ENCODE data around the gene NEK2.

NEK2 gene

DNA sequence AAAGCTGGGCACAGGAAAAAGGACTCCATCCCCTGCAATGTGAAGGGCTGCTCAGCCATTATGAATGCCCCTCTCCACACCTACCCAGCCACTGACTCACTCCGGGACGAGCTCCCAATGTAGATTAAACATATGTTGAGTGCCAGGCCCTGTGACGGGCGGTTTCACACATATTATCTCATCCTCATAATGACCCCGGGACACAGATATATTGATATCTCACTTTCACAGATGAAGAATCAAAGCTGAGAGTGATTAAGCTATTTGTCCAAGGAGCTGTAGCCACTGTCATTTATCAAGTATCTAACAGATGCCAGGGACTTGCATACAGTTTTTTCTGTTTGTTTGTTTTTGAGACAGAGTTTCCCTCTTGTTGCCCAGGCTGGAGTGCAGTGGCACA is 61.5 kb downstream of the NEK2 start:
- Histone ChIP-seq H3K79me2 (ENCODE audit: insufficient read depth, low read length) (no peaks in the 10 kb centered on the region), H3K9me3 (ENCODE audit: insufficient read depth, low read depth, low read length) (no peaks in the 10 kb centered on the region), H3K4me3 (ENCODE audit: low read length, poor library complexity, severe bottlenecking) (no peak overlapping the region), H3K36me3 (ENCODE audit: insufficient read depth, low read length) (no peaks in the 10 kb centered on the region), H3K27me3 (ENCODE audit: insufficient read depth, low read length, poor library complexity, severe bottlenecking) (no peaks in the 10 kb centered on the region), H2AFZ (ENCODE audit: low read length) (no peak overlapping the region), H3F3A (ENCODE audit: low read depth) (no peaks in the 10 kb centered on the region), H3K9me2 (replicated peaks; ENCODE audit: low read depth, low read length) (no peaks in the 10 kb centered on the region), H4K20me1 (ENCODE audit: insufficient read depth, low read length, poor library complexity, severe bottlenecking) (no peaks in the 10 kb centered on the region), H3K4me1 (ENCODE audit: insufficient read depth, low read length, poor library complexity, severe bottlenecking) (peaks cover 32% of the 10 kb centered on the region), H3K4me2 (ENCODE audit: low read depth, low read length, poor library complexity, severe bottlenecking) (peak overlapping the region; percentile 41), H3K9ac (ENCODE audit: low read depth, low read length, poor library complexity, severe bottlenecking) (no peak overlapping the region)
- no peak for TF ChIP-seq EZH2phosphoT487 (IDR thresholded peaks at IDR 0.05; ENCODE audit: borderline replicate concordance)
- TF ChIP-seq, protein P1, sequence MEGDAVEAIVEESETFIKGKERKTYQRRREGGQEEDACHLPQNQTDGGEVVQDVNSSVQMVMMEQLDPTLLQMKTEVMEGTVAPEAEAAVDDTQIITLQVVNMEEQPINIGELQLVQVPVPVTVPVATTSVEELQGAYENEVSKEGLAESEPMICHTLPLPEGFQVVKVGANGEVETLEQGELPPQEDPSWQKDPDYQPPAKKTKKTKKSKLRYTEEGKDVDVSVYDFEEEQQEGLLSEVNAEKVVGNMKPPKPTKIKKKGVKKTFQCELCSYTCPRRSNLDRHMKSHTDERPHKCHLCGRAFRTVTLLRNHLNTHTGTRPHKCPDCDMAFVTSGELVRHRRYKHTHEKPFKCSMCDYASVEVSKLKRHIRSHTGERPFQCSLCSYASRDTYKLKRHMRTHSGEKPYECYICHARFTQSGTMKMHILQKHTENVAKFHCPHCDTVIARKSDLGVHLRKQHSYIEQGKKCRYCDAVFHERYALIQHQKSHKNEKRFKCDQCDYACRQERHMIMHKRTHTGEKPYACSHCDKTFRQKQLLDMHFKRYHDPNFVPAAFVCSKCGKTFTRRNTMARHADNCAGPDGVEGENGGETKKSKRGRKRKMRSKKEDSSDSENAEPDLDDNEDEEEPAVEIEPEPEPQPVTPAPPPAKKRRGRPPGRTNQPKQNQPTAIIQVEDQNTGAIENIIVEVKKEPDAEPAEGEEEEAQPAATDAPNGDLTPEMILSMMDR (conservative IDR thresholded peaks at IDR 0.05; ENCODE audit: low read length), result no peak

DNA sequence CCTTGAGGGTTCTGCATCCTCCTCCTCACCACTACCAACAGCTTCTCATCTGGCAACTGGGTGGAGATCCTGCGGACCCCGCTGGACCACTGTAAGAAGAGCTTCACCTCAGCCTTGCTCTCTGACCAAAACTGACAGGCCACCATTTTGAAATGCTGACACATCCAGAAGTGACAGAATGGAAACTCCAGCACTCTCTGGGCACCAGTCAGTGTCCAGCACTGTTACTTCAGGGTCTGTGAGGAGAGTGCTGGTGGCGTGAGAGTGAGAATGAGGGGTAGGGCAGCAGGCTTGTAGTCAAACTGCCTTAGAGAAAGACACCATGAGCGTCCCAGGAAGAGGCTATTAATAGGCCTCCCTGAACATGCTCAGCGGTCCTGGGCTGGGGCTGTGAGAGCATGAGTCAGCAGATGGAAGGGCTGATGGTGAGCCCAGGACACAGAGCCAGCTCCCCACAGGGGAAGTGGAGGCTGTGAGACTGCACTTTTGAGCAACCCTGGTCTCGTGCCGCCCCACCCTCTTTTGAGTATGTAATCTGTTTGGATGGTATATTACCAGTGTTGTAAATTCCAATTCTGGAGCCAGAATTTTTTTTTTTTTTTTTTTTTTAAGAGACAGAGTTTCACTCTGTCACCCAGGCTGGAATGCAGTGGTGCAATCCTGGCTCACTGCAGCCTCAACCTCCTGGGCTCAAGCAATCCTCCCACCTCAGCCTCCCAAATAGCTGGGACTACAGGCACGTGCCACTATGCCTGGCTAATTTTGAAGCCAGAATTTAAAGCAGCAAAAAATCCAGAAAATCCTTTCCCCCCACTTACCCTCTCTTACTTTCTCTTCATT is 62.1 kb downstream of the NEK2 start:
- peak overlapping the region; percentile 59 for H2AFZ ChIP-seq (ENCODE audit: low read length)
- TF ChIP-seq EZH2phosphoT487 (IDR thresholded peaks at IDR 0.05; ENCODE audit: borderline replicate concordance), result no peak
- TF ChIP-seq, protein P1 (conservative IDR thresholded peaks at IDR 0.05; ENCODE audit: low read length), result no peak
- H3K9ac ChIP-seq (ENCODE audit: low read depth, low read length, poor library complexity, severe bottlenecking), result peak overlapping the region; percentile 17
- no peaks in the 10 kb centered on the region for H3K79me2 ChIP-seq (ENCODE audit: insufficient read depth, low read length)
- H3K27me3 ChIP-seq (ENCODE audit: insufficient read depth, low read length, poor library complexity, severe bottlenecking), result no peaks in the 10 kb centered on the region
- no peaks in the 10 kb centered on the region for H4K20me1 ChIP-seq (ENCODE audit: insufficient read depth, low read length, poor library complexity, severe bottlenecking)
- H3F3A ChIP-seq (ENCODE audit: low read depth), result no peaks in the 10 kb centered on the region
- H3K9me2 ChIP-seq (replicated peaks; ENCODE audit: low read depth, low read length), result no peaks in the 10 kb centered on the region
- peaks cover 32% of the 10 kb centered on the region for H3K4me1 ChIP-seq (ENCODE audit: insufficient read depth, low read length, poor library complexity, severe bottlenecking)
- H3K4me2 ChIP-seq (ENCODE audit: low read depth, low read length, poor library complexity, severe bottlenecking), result peak overlapping the region; percentile 41
- no peaks in the 10 kb centered on the region for H3K9me3 ChIP-seq (ENCODE audit: insufficient read depth, low read depth, low read length)
- H3K4me3 ChIP-seq (ENCODE audit: low read length, poor library complexity, severe bottlenecking), result no peak overlapping the region
- no peaks in the 10 kb centered on the region for H3K36me3 ChIP-seq (ENCODE audit: insufficient read depth, low read length)

DNA sequence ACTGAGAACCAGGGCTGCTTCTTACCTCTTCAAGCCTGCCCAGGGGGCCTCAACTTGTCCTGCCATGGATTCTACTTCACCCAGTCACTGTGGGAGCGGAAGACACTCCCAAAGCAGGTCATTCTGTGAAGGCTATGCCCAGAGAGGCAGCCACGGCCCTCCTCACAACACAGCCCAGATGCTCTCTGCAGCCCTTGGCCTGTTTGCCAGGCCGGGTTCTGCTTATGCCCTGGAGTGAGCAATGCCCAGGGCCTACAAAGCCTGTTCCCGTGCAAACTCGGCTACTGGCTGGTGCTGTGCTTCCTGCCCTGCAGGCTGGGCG is 62.7 kb downstream of the NEK2 start:
- TF ChIP-seq, protein P1 (conservative IDR thresholded peaks at IDR 0.05; ENCODE audit: low read length), result no peak
- no peak for TF ChIP-seq EZH2phosphoT487 (IDR thresholded peaks at IDR 0.05; ENCODE audit: borderline replicate concordance)
- no peak overlapping the region for H3K4me3 ChIP-seq (ENCODE audit: low read length, poor library complexity, severe bottlenecking)
- H3K27me3 ChIP-seq (ENCODE audit: insufficient read depth, low read length, poor library complexity, severe bottlenecking), result no peaks in the 10 kb centered on the region
- peak overlapping the region; percentile 41 for H3K4me2 ChIP-seq (ENCODE audit: low read depth, low read length, poor library complexity, severe bottlenecking)
- no peaks in the 10 kb centered on the region for H3K79me2 ChIP-seq (ENCODE audit: insufficient read depth, low read length)
- H4K20me1 ChIP-seq (ENCODE audit: insufficient read depth, low read length, poor library complexity, severe bottlenecking), result no peaks in the 10 kb centered on the region
- peak overlapping the region; percentile 59 for H2AFZ ChIP-seq (ENCODE audit: low read length)
- H3K9me2 ChIP-seq (replicated peaks; ENCODE audit: low read depth, low read length), result no peaks in the 10 kb centered on the region
- no peaks in the 10 kb centered on the region for H3F3A ChIP-seq (ENCODE audit: low read depth)
- no peaks in the 10 kb centered on the region for H3K9me3 ChIP-seq (ENCODE audit: insufficient read depth, low read depth, low read length)
- H3K4me1 ChIP-seq (ENCODE audit: insufficient read depth, low read length, poor library complexity, severe bottlenecking), result peaks cover 32% of the 10 kb centered on the region
- H3K36me3 ChIP-seq (ENCODE audit: insufficient read depth, low read length), result no peaks in the 10 kb centered on the region
- H3K9ac ChIP-seq (ENCODE audit: low read depth, low read length, poor library complexity, severe bottlenecking), result peak overlapping the region; percentile 17
